Activated CD4-positive, alpha-beta T cell treated with anti-CD3 and anti-CD28 coated beads, Interleukin-10, Interleukin-2, amounts not matched to agents 100 ng/mL and 50 ng/mL, durations not matched to agents 16 hours and 8 hours (primary cell): ENCODE results near the gene BASP1.
"Not testable (repeated sequence)": the region's sequence is repeated elsewhere in the genome, so short reads cannot be mapped to it uniquely, and the experiment has no call there.

Source experiments
- DNase-seq: peaks from one replicate; pipeline ENCODE4 v3.0.0-alpha.2; 2020

The BASP1 gene

GRCh38 chr5:17217493-17218352, at the start of gene BASP1:
Gene BASP1, plus strand, starts transcription at chr5:17217631. Its CDS starts 57,586 bp downstream, at chr5:17275217.
- peak; percentile 10 for DNase-seq

- DNase-seq = no peak
Observed at GRCh38 chr5:17169507-17169906, 47.9 kb upstream of the BASP1 start.

GRCh38 chr5:17172791-17173190, 44.6 kb upstream of the BASP1 start:
- no peak for DNase-seq

- DNase-seq = no peak
Observed at GRCh38 chr5:17174965-17175364, 42.5 kb upstream of the BASP1 start.

GRCh38 chr5:17177501-17178372, 39.7 kb upstream of the BASP1 start:
- DNase-seq = no peak

- no peak for DNase-seq
Observed at GRCh38 chr5:17178373-17178675, 39.1 kb upstream of the BASP1 start.

GRCh38 chr5:17180330-17180843, 37.0 kb upstream of the BASP1 start:
- no peak for DNase-seq

- DNase-seq = peak; percentile 1
Observed at GRCh38 chr5:17180864-17181723, 36.3 kb upstream of the BASP1 start.

GRCh38 chr5:17182494-17182893, 34.9 kb upstream of the BASP1 start:
- peak; percentile 4 for DNase-seq

- DNase-seq = no peak
Observed at GRCh38 chr5:17182981-17183380, 34.5 kb upstream of the BASP1 start.

GRCh38 chr5:17183831-17184230, 33.6 kb upstream of the BASP1 start:
- no peak for DNase-seq

- no peak for DNase-seq
Observed at GRCh38 chr5:17184588-17184987, 32.8 kb upstream of the BASP1 start.

- no peak for DNase-seq
Observed at GRCh38 chr5:17185349-17185748, 32.1 kb upstream of the BASP1 start.

- DNase-seq = no peak
Observed at GRCh38 chr5:17185773-17186172, 31.7 kb upstream of the BASP1 start.

- no peak for DNase-seq
Observed at GRCh38 chr5:17186256-17186655, 31.2 kb upstream of the BASP1 start.

- no peak for DNase-seq
Observed at GRCh38 chr5:17187011-17187785, 30.2 kb upstream of the BASP1 start.

- no peak for DNase-seq
Observed at GRCh38 chr5:17187786-17188170, 29.7 kb upstream of the BASP1 start.

- peak; percentile 66 for DNase-seq
Observed at GRCh38 chr5:17189381-17190036, 27.9 kb upstream of the BASP1 start.

GRCh38 chr5:17190242-17190778, 27.1 kb upstream of the BASP1 start:
- DNase-seq = peak; percentile 39

GRCh38 chr5:17190799-17191391, 26.5 kb upstream of the BASP1 start:
- DNase-seq = no peak

- DNase-seq = not testable (repeated sequence)
Observed at GRCh38 chr5:17191574-17191973, 25.9 kb upstream of the BASP1 start.
